Karpas-422 (cell line): Measurements from ENCODE around the gene VLDLR. TPM values are rescaled to one million over a fixed set of nuclear protein-coding genes. Genes with fewer than 3 reads are reported as not detected.
A peak's percentile ranks its signal among the peaks of the same experiment; 100 is the strongest.

Experiments used
- DNase-seq: peaks from one replicate; pipeline ENCODE4 v3.0.0-alpha.2; 2015
- H2AFZ ChIP-seq: fragments of 200-600 bp; sonication (generic); 2 replicates; pipeline ENCODE4 v1.6.1; 2014; ENCODE audit warnings: antibody characterized with exemption, low read length, mixed read lengths
- H3K27ac ChIP-seq: fragments of 200-600 bp; sonication (generic); 2 replicates; pipeline ENCODE4 v1.5.1; 2014; ENCODE audit warnings: mild to moderate bottlenecking, low read length, moderate library complexity
- H3K27me3 ChIP-seq: fragments of 200-600 bp; sonication (generic); 2 replicates; pipeline ENCODE4 v1.6.1; 2014; ENCODE audit warnings: low read length, mixed read lengths
- H3K36me3 ChIP-seq: fragments of 200-600 bp; sonication (generic); 2 replicates; pipeline ENCODE4 v1.6.1; 2014; ENCODE audit warnings: low read length, mixed read lengths; ENCODE audit not compliant: insufficient read depth
- H3K4me1 ChIP-seq: fragments of 200-600 bp; sonication (generic); 2 replicates; pipeline ENCODE4 v1.6.1; 2014; ENCODE audit warnings: mild to moderate bottlenecking, low read length, mixed read lengths
- H3K4me2 ChIP-seq: fragments of 200-600 bp; sonication (generic); 2 replicates; pipeline ENCODE4 v1.6.1; 2014; ENCODE audit warnings: low read length, low read depth, mild to moderate bottlenecking; ENCODE audit not compliant: poor library complexity, severe bottlenecking
- H3K4me3 ChIP-seq: fragments of 200-600 bp; sonication (generic); 2 replicates; pipeline ENCODE4 v1.5.1; 2014; ENCODE audit warnings: mild to moderate bottlenecking, antibody characterized with exemption, low read length, mixed read lengths
- H3K79me2 ChIP-seq: fragments of 200-600 bp; sonication (generic); 2 replicates; pipeline ENCODE4 v1.6.1; 2014; ENCODE audit warnings: mild to moderate bottlenecking, low read length, mixed read lengths
- H3K9ac ChIP-seq: fragments of 200-600 bp; sonication (generic); 2 replicates; pipeline ENCODE4 v1.6.0; 2014; ENCODE audit warnings: low read length
- H3K9me2 ChIP-seq: fragments of 200-600 bp; sonication (generic), shearing (Covaris generic); replicated peaks from 2 replicates; pipeline ENCODE4 v1.6.0; 2014; ENCODE audit warnings: mild to moderate bottlenecking, low read length, moderate library complexity; ENCODE audit not compliant: insufficient read depth
- H3K9me3 ChIP-seq: fragments of 300-700, 200-600 bp; sonication (generic); 2 replicates; pipeline ENCODE4 v1.6.1; 2014; ENCODE audit warnings: low read length, mixed read lengths
- H4K20me1 ChIP-seq: fragments of 200-600 bp; sonication (generic); 2 replicates; pipeline ENCODE4 v1.6.1; 2014; ENCODE audit warnings: mild to moderate bottlenecking, antibody characterized with exemption, low read length, low read depth; ENCODE audit not compliant: insufficient read depth
- total RNA-seq: library from RNA; depleted of rRNA; stranded (reverse); fragments of >200 nt; shearing (Covaris generic); gene quantifications from 2 replicates; pipeline ENCODE4 v1.2.3, GENCODE V29; 2014; ENCODE audit warnings: low replicate concordance

The VLDLR gene
- total RNA-seq, 1 experiment from 2014 or later = 31.5 TPM

DNA sequence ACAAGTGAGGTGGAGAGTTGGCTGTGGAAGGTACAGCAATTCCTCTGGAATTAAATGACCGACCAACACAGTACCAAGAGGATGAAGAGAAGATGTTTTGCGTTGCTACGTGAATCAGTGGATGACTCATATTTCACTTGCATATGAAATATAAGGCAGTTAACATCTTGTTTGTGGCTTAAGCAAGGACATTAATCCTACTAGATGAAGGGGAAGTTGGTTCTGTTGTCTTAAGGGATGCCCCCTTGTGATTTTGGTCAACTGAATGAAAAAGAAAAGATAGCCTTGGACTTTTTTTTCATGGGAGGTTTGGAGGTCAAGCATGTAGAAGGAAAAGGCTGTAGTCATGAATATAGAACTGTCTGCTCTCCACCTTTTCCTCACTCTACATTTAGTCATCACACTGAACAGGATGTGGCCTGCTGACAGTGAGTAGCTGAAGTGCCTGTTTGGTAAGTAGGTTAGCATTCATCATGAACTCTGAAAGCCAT lies 33.9 kb downstream of the VLDLR start:
- Histone ChIP-seq H3K36me3 (peaks cover 40% of the 10 kb centered on the region), H3K27ac (no peak overlapping the region), H3K9me2 (no peaks in the 10 kb centered on the region), H3K4me3 (no peak overlapping the region), H3K27me3 (no peaks in the 10 kb centered on the region), H3K79me2 (no peaks in the 10 kb centered on the region), H3K4me1 (peaks cover 44% of the 10 kb centered on the region), H2AFZ (no peak overlapping the region), H3K4me2 (no peak overlapping the region), H3K9ac (no peak overlapping the region), H3K9me3 (no peaks in the 10 kb centered on the region), H4K20me1 (no peaks in the 10 kb centered on the region)
- DNase-seq = no peak

DNA sequence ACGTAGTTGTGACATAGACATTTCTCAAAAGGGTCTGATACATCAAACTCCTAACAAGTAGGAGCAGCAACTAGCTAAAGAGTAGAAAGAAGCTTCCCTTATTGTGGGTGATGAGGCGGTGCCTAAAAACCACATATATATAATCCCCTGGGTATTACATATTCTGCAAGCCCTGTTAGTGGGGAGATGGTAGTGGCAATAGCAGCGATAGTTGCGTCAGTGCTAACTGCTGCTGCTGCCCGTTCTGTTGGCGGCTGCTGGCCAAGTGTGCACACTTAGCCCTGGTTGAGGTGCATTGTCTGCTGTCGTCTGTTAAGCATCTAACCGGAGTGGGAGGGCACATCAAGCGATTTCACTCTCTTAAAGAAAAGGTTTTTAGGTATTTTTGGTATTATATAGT lies 35.8 kb downstream of the VLDLR start:
- Histone ChIP-seq H3K9me2 (no peaks in the 10 kb centered on the region), H3K9me3 (no peaks in the 10 kb centered on the region), H3K4me1 (peaks cover 40% of the 10 kb centered on the region), H3K27me3 (no peaks in the 10 kb centered on the region), H3K79me2 (no peaks in the 10 kb centered on the region), H4K20me1 (no peaks in the 10 kb centered on the region), H3K4me3 (peak overlapping the region; percentile 19; the same call in 1 of the 2 replicates), H2AFZ (no peak overlapping the region; the same call in 1 of the 2 replicates), H3K27ac (peak overlapping the region; percentile 86), H3K9ac (peak overlapping the region; percentile 52), H3K36me3 (peaks cover 26% of the 10 kb centered on the region), H3K4me2 (peak overlapping the region; percentile 62)
- DNase-seq = peak; percentile 92

DNA sequence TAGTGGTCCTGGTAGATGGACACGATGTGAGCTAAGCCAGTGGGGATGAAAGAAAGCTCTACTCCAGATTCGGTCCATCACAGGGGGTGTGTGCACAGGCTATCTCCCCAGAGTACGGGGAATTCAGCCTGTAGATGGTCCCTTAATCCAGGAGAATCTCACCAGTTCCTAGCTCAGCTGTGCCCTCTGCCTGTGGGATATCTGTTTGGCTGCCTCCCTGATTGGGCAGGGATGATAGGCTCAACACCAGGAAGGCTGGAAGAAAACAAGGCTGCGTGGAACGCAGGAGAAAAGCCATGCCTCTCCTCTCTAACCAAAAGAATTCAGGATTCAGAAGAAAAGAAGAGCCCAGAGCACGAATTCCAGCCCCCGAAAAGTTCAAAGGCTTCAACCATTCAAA lies 40.9 kb downstream of the VLDLR start:
- Histone ChIP-seq H3K9ac (no peak overlapping the region), H2AFZ (no peak overlapping the region), H3K36me3 (peaks cover 7% of the 10 kb centered on the region; the same call in 1 of the 2 replicates), H3K9me2 (no peaks in the 10 kb centered on the region), H3K79me2 (no peaks in the 10 kb centered on the region), H3K27me3 (no peaks in the 10 kb centered on the region), H3K4me3 (no peak overlapping the region), H3K27ac (no peak overlapping the region), H3K4me1 (peaks cover 32% of the 10 kb centered on the region), H3K9me3 (0 out of 2 replicates have a peak, but pooled peaks cover 3% of the 10 kb centered on the region), H4K20me1 (no peaks in the 10 kb centered on the region), H3K4me2 (no peak overlapping the region)
- no peak for DNase-seq

DNA sequence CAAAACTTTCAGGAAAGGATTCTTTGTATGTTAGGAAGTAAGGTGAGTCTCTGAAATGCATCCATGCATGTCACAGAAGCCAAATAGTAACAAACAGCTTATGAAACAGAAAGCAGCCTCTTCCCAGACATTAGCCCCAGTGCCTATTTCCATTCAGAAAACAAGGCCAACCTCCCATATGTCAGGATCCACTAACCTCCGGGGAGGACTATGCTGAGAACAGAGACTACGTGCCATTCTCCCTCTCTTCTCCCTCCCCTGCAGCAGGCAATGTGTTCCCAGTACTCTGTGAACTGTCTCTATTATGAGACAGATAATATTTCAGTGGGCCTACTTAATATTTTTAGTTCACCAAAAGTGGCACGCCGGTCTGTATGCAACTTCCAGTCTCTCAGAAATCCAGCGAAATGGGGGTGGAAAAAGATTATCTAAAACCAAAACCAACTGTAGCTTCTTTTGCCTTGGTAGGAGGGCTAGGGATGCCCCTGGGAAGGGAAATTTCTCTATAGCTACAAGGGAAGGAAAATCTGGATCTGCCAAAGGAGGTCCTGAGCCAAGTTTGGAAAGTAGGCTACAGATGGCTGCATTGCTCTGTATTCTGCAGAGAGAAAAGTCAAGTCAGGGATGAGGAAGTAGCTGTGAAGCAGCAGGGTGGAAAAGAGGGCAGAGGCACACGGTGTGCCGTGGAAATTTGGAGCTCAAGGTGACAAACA lies 42.0 kb downstream of the VLDLR start:
- H3K27me3 ChIP-seq = no peaks in the 10 kb centered on the region
- 0 out of 2 replicates have a peak, but pooled peaks cover 3% of the 10 kb centered on the region for H3K9me3 ChIP-seq
- H2AFZ ChIP-seq = peak overlapping the region; percentile 3; the same call in 1 of the 2 replicates
- peak overlapping the region; percentile 10 for H3K4me2 ChIP-seq
- H3K4me3 ChIP-seq = no peak overlapping the region
- peaks cover 22% of the 10 kb centered on the region for H3K4me1 ChIP-seq
- peak; percentile 56 for DNase-seq
- no peak overlapping the region for H3K27ac ChIP-seq
- 0 out of 2 replicates have a peak overlapping the region, but pooled peaks have one; percentile 6 for H3K9ac ChIP-seq
- no peaks in the 10 kb centered on the region for H4K20me1 ChIP-seq
- H3K36me3 ChIP-seq = no peaks in the 10 kb centered on the region
- H3K9me2 ChIP-seq = no peaks in the 10 kb centered on the region
- no peaks in the 10 kb centered on the region for H3K79me2 ChIP-seq

DNA sequence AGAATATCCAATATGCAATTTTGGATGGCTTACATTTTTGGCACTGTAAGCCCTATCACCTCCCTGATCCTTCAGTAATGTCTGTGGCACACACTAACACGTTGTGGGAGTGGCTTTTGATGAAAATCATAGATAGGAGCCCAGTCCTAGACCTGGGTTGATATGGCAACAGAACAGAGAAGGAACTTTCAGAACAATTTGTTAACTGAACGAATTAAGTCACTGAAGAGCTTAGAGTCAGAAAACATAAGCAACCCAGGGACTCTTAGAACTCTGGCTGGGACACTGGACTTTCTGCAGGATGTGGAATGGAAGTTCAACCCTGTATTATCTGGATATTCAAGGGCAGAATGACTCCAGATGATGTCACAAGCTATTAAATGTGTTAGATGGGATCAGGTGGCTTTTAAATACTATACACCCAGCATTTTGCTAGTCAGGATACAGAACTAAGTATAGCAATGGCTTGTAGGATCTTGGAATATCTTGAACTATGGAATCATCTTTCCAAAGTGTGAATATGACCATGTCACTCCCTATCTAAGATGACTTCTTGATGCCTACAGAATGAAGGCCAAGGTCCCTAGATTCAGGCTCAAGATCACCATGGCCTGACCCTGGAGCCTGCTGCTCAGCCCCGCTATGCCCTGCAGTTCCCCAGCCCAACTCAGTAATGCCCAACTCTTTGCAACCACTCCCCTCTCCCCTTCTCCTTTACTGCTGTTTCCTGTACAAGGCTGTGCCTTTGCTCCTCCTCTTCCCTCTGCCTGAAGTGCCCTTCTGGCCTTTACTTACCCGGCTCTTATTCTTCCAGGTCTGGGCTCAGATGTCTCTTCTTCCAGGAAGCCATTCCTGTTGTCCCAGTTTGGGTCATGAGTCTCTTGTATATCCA lies 42.8 kb downstream of the VLDLR start:
- no peaks in the 10 kb centered on the region for H3K9me2 ChIP-seq
- H3K4me2 ChIP-seq = peak overlapping the region; percentile 10
- no peak overlapping the region for H3K27ac ChIP-seq
- no peaks in the 10 kb centered on the region for H4K20me1 ChIP-seq
- H3K36me3 ChIP-seq = no peaks in the 10 kb centered on the region; the same call in 1 of the 2 replicates
- H3K79me2 ChIP-seq = no peaks in the 10 kb centered on the region
- DNase-seq = no peak
- H3K4me1 ChIP-seq = peaks cover 20% of the 10 kb centered on the region
- peak overlapping the region; percentile 3; the same call in 1 of the 2 replicates for H2AFZ ChIP-seq
- H3K4me3 ChIP-seq = no peak overlapping the region
- 0 out of 2 replicates have a peak overlapping the region, but pooled peaks have one; percentile 6 for H3K9ac ChIP-seq
- H3K27me3 ChIP-seq = no peaks in the 10 kb centered on the region
- 0 out of 2 replicates have a peak, but pooled peaks cover 3% of the 10 kb centered on the region for H3K9me3 ChIP-seq

DNA sequence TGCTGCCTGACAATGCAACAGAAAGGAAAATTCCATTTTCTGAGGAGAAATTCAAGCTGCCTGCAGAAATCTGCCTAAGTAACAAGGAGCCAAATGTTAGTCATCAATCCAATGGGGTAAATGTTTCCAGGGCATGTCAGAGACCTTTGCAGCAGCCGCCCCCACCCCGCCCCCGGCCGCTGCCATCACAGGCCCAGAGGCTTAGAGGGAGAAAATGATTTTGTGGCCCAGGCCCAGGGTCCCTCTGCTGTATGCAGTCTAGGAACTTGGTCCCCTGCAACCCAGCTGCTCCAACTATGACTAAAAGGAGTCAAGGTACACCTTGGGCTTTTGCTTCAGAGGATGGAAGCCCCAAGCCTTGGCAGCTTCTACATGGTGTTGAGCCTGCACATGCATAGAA lies 45.0 kb downstream of the VLDLR start:
- no peak overlapping the region for H3K9ac ChIP-seq
- no peaks in the 10 kb centered on the region; the same call in 1 of the 2 replicates for H3K36me3 ChIP-seq
- no peak overlapping the region for H3K4me3 ChIP-seq
- no peaks in the 10 kb centered on the region for H4K20me1 ChIP-seq
- H2AFZ ChIP-seq = no peak overlapping the region
- no peaks in the 10 kb centered on the region for H3K9me2 ChIP-seq
- H3K4me2 ChIP-seq = no peak overlapping the region
- H3K27ac ChIP-seq = no peak overlapping the region
- no peaks in the 10 kb centered on the region for H3K27me3 ChIP-seq
- 0 out of 2 replicates have a peak, but pooled peaks cover 3% of the 10 kb centered on the region for H3K9me3 ChIP-seq
- DNase-seq = no peak
- no peaks in the 10 kb centered on the region for H3K79me2 ChIP-seq
- peaks cover 14% of the 10 kb centered on the region for H3K4me1 ChIP-seq

DNA sequence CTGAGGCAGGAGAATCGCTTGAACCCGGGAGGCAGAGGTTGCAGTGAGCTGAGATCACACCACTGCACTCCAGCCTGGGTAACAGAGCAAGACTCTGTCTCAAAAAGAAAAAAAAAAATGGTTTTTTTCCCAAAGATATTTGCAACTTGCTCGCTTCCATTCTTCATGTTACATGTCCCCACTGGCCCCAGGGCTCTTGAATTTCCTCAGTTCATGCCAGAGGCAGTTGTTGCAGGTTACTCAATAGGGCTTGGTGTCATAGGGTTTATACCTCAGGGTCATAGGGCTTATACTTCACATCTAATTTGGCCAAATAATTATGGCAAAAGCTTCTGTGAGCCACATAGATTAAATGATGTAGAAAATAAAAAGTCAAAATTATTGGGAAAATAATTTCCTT lies 51.6 kb downstream of the VLDLR start:
- DNase-seq = no peak
- H3K27ac ChIP-seq = no peak overlapping the region
- H3K9me3 ChIP-seq = no peaks in the 10 kb centered on the region
- H3K4me1 ChIP-seq = no peaks in the 10 kb centered on the region
- H3K27me3 ChIP-seq = no peaks in the 10 kb centered on the region
- no peak overlapping the region for H3K9ac ChIP-seq
- H3K4me3 ChIP-seq = no peak overlapping the region
- no peaks in the 10 kb centered on the region; the same call in 1 of the 2 replicates for H3K36me3 ChIP-seq
- H3K9me2 ChIP-seq = no peaks in the 10 kb centered on the region
- H4K20me1 ChIP-seq = no peaks in the 10 kb centered on the region
- no peak overlapping the region for H2AFZ ChIP-seq
- H3K4me2 ChIP-seq = no peak overlapping the region
- no peaks in the 10 kb centered on the region for H3K79me2 ChIP-seq
